Measurements from ENCODE around the gene CLK3. TPM values are rescaled to one million over a fixed set of nuclear protein-coding genes. Genes with fewer than 3 reads are reported as not detected.

The CLK3 gene
- total and polyA plus RNA-seq, 2 donors (not counting 1 experiment from before 2014, with no cell fraction given): 39.9 to 43.1 TPM

DNA sequence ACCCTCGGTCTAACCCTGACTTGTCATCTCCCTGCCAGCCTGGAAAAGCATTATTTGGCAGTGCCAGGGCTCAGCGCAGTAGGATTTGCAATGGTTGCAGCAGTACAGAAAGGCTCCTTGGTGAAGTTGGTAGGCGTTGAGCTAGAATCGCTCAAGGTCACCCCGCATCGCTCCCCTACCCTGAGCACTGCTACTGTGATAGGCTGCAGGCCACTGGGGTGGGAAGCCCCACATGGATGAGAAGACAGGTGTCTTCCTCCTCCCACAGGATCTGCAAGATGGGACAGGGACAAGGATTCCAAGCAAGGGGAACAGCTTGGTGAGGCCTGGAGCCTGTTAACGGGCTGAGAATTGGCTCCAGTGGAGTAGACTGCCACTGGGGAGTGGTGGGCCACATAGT lies 10.7 kb downstream of the CLK3 start:
- Histone ChIP-seq H3K4me1 (ENCODE audit: control insufficient read depth, extremely low read depth, insufficient read depth, low read length) (no peaks in the 10 kb centered on the region), H3K79me2 (ENCODE audit: control insufficient read depth, insufficient read depth, low read length) (peaks cover 12% of the 10 kb centered on the region), H3K4me3 (replicated peaks in 1 of 4; ENCODE audit: control extremely low read depth in 1 of 4, insufficient read depth in 1 of 4, low read depth in 3 of 4, low read length in 4 of 4) (no peak overlapping the region), H4K20me1 (ENCODE audit: control insufficient read depth, extremely low read depth, insufficient read depth, low read length) (peaks cover 2% of the 10 kb centered on the region), H3K27ac (ENCODE audit: insufficient read depth, low read length) (no peak overlapping the region), H2AFZ (ENCODE audit: low read length) (no peak overlapping the region), H3K9me3 (ENCODE audit: control insufficient read depth, insufficient read depth, low read depth, low read length) (no peaks in the 10 kb centered on the region), H3K36me3 (ENCODE audit: control insufficient read depth, insufficient read depth, low read length) (peaks cover 57% of the 10 kb centered on the region), H3K9ac (ENCODE audit: insufficient read depth, low read length) (no peak overlapping the region), H3K4me2 (ENCODE audit: extremely low read depth, insufficient read depth, low read length) (no peak overlapping the region), H3K27me3 (ENCODE audit: control insufficient read depth, insufficient read depth, low read length) (no peaks in the 10 kb centered on the region)
- no peak for TF ChIP-seq EZH2 (IDR thresholded peaks at IDR 0.05; ENCODE audit: low read length, missing control alignments)
- TF ChIP-seq, protein P1, sequence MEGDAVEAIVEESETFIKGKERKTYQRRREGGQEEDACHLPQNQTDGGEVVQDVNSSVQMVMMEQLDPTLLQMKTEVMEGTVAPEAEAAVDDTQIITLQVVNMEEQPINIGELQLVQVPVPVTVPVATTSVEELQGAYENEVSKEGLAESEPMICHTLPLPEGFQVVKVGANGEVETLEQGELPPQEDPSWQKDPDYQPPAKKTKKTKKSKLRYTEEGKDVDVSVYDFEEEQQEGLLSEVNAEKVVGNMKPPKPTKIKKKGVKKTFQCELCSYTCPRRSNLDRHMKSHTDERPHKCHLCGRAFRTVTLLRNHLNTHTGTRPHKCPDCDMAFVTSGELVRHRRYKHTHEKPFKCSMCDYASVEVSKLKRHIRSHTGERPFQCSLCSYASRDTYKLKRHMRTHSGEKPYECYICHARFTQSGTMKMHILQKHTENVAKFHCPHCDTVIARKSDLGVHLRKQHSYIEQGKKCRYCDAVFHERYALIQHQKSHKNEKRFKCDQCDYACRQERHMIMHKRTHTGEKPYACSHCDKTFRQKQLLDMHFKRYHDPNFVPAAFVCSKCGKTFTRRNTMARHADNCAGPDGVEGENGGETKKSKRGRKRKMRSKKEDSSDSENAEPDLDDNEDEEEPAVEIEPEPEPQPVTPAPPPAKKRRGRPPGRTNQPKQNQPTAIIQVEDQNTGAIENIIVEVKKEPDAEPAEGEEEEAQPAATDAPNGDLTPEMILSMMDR (conservative IDR thresholded peaks at IDR 0.05 in 1 of 2, IDR thresholded peaks at IDR 0.05 in 1 of 2; ENCODE audit: low read depth in 1 of 2, low read length in 2 of 2): no peak
- no peak for DNase-seq (ENCODE audit: low read depth in 2 of 2)

DNA sequence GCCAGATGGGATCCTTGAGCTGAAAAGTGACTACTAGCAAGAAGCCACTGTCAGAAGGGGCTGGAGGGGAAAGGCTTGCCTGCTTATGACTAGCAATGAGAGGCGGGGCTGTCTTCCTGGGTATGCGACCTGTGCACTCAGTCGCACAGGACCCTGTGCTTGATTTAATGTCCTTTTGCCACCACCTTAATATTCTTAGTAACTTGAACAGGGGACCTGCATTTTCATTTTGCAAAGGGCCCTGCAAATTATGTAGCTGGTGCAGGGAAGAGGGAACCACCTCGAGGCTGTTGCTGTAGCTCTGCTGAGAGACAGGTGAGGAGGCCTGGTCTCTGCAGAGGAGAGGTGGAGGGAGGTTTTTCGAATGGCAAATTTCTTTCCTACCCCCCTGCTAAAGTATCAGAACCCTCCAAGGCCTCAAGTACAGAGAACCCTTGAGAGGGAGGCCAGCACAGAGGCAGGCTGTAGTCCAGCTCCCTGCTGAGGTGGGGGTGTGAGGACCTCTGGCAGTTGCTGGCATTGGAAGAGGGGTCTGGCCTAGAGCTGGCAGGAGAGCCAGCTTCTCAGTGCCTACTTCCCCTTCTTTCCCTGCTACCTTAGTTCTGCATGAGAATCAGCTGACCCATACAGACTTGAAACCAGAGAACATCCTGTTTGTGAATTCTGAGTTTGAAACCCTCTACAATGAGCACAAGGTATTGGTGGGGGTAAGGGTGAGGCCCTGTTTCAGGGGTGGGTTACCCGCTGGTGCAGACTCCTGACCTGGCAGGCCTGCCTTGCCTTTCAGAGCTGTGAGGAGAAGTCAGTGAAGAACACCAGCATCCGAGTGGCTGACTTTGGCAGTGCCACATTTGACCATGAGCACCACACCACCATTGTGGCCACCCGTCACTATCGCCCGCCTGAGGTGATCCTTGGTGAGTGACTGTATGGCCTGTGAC lies 11.4 kb downstream of the CLK3 start:
- no peak for DNase-seq (ENCODE audit: low read depth in 2 of 2)
- Histone ChIP-seq H3K4me3 (replicated peaks in 1 of 4; ENCODE audit: control extremely low read depth in 1 of 4, insufficient read depth in 1 of 4, low read depth in 3 of 4, low read length in 4 of 4) (no peak overlapping the region), H2AFZ (ENCODE audit: low read length) (no peak overlapping the region), H3K4me1 (ENCODE audit: control insufficient read depth, extremely low read depth, insufficient read depth, low read length) (no peaks in the 10 kb centered on the region), H3K27ac (ENCODE audit: insufficient read depth, low read length) (no peak overlapping the region), H3K4me2 (ENCODE audit: extremely low read depth, insufficient read depth, low read length) (no peak overlapping the region), H4K20me1 (ENCODE audit: control insufficient read depth, extremely low read depth, insufficient read depth, low read length) (peaks cover 2% of the 10 kb centered on the region), H3K36me3 (ENCODE audit: control insufficient read depth, insufficient read depth, low read length) (peaks cover 52% of the 10 kb centered on the region), H3K9me3 (ENCODE audit: control insufficient read depth, insufficient read depth, low read depth, low read length) (no peaks in the 10 kb centered on the region), H3K9ac (ENCODE audit: insufficient read depth, low read length) (no peak overlapping the region), H3K27me3 (ENCODE audit: control insufficient read depth, insufficient read depth, low read length) (no peaks in the 10 kb centered on the region), H3K79me2 (ENCODE audit: control insufficient read depth, insufficient read depth, low read length) (peaks cover 5% of the 10 kb centered on the region)
- TF ChIP-seq EZH2 (IDR thresholded peaks at IDR 0.05; ENCODE audit: low read length, missing control alignments): no peak
- TF ChIP-seq, protein P1 (conservative IDR thresholded peaks at IDR 0.05 in 1 of 2, IDR thresholded peaks at IDR 0.05 in 1 of 2; ENCODE audit: low read depth in 1 of 2, low read length in 2 of 2): no peak

DNA sequence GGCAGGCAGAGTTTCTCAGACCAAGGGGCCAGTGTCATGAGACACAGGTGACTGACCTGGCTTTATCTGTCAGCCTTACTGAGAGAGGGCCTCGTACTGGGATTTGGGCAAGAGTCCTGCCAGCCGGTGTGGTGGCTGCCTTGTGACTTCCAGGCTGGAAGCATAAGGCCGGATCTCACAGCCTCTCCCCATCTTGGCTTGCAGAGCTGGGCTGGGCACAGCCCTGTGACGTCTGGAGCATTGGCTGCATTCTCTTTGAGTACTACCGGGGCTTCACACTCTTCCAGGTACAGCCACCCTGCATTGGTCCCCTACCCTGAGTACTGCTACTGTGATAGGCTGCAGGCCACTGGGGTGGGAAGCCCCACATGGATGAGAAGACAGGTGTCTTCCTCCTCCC lies 12.1 kb downstream of the CLK3 start:
- Histone ChIP-seq H2AFZ (ENCODE audit: low read length) (no peak overlapping the region), H3K9me3 (ENCODE audit: control insufficient read depth, insufficient read depth, low read depth, low read length) (no peaks in the 10 kb centered on the region), H3K79me2 (ENCODE audit: control insufficient read depth, insufficient read depth, low read length) (no peaks in the 10 kb centered on the region), H3K4me3 (replicated peaks in 1 of 4; ENCODE audit: control extremely low read depth in 1 of 4, insufficient read depth in 1 of 4, low read depth in 3 of 4, low read length in 4 of 4) (no peak overlapping the region), H3K9ac (ENCODE audit: insufficient read depth, low read length) (no peak overlapping the region), H3K4me2 (ENCODE audit: extremely low read depth, insufficient read depth, low read length) (no peak overlapping the region), H3K4me1 (ENCODE audit: control insufficient read depth, extremely low read depth, insufficient read depth, low read length) (no peaks in the 10 kb centered on the region), H4K20me1 (ENCODE audit: control insufficient read depth, extremely low read depth, insufficient read depth, low read length) (peaks cover 2% of the 10 kb centered on the region), H3K36me3 (ENCODE audit: control insufficient read depth, insufficient read depth, low read length) (peaks cover 52% of the 10 kb centered on the region), H3K27me3 (ENCODE audit: control insufficient read depth, insufficient read depth, low read length) (no peaks in the 10 kb centered on the region), H3K27ac (ENCODE audit: insufficient read depth, low read length) (no peak overlapping the region)
- TF ChIP-seq EZH2 (IDR thresholded peaks at IDR 0.05; ENCODE audit: low read length, missing control alignments): no peak
- TF ChIP-seq, protein P1 (conservative IDR thresholded peaks at IDR 0.05 in 1 of 2, IDR thresholded peaks at IDR 0.05 in 1 of 2; ENCODE audit: low read depth in 1 of 2, low read length in 2 of 2): no peak
- DNase-seq (ENCODE audit: low read depth in 2 of 2): no peak
